Choroid plexus epithelial cell (primary cell): ENCODE results near the gene NLRP13.

Experiments
- DNase-seq: peaks from one replicate; pipeline ENCODE4 v3.0.0-alpha.2; 2010; ENCODE audit warnings: low read depth
- H3K4me3 ChIP-seq: 2 replicates; pipeline ENCODE4 v1.5.1; 2011; ENCODE audit warnings: low read depth, mild to moderate bottlenecking, control low read depth, low read length, moderate library complexity
- CTCF ChIP-seq: conservative IDR thresholded peaks from 2 replicates; pipeline ENCODE4 v1.5.1; 2011; ENCODE audit warnings: low read depth, mild to moderate bottlenecking, control low read depth, inconsistent platforms, low read length, moderate library complexity

The NLRP13 gene

DNA sequence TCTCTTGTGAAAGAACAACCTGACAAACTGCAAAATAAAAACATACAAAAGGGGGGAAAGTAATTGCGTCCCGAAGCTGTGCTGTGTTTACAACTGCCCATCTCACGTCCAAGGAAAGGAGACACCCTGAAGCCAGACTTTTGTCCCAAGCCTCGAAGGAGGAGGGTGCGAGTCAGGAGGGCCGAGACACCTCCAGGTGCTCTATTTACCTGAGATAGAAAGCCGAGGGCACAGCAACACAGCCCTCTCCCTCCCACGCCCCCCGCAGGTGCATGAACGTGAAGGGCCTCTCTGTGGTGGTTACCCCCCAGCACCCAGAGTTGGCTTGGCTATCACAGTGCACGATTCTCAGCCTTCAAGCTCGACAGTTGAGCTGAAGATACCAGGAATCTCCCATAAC, 33.2 kb downstream of the NLRP13 start:
- DNase-seq = no peak
- no peak overlapping the region for H3K4me3 ChIP-seq
- no peak for TF ChIP-seq CTCF

DNA sequence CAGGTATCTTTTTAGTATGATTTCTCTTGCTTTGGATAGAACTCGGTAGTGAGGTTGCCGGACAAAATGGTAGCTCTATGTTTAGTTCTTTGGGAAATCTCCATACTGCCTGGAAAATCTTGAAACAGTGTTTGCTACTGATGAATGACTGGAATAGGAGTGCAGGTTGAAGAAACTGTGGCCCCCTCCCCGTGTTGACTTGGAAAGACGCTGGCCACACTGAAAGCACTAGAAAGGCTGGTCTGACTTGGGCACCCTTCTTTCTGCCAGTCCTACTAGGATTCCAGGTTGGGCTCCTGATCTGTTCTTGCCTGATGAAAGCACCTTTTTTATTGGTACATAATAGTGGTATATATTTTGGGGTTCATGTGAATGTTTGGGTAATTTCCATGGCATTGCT, 49.5 kb downstream of the NLRP13 start:
- TF ChIP-seq CTCF = no peak
- no peak for DNase-seq

GRCh38 chr19:55877211-55877610, 54.9 kb downstream of the NLRP13 start:
- no peak for DNase-seq
- TF ChIP-seq CTCF = no peak

More for the DNA sequence above, 49.5 kb downstream of the NLRP13 start:
- no peak overlapping the region for H3K4me3 ChIP-seq

DNA sequence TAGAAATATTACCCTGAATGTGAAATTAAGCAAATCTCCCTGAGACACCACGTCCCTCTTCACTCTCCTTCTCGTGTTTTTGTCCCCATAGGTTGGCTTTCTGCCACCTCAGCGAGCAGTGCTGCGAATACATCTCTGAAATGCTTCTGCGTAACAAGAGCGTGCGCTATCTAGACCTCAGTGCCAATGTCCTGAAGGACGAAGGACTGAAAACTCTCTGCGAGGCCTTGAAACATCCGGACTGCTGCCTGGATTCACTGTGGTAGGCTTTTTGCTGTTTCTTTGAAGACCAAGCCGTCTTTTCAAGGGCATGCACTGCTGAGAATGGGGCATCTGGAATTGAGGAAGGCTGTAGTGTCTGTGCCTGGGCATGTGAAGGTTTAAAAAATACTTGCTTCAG, 61.4 kb downstream of the NLRP13 start:
- H3K4me3 ChIP-seq = no peak overlapping the region
- no peak for DNase-seq
- no peak for TF ChIP-seq CTCF

More at GRCh38 chr19:55877211-55877610, 54.9 kb downstream of the NLRP13 start:
- H3K4me3 ChIP-seq = no peak overlapping the region

GRCh38 chr19:55867101-55867500, 65.0 kb downstream of the NLRP13 start:
- DNase-seq = no peak
- no peak overlapping the region for H3K4me3 ChIP-seq
- TF ChIP-seq CTCF = no peak

- TF ChIP-seq CTCF = no peak
Measured at GRCh38 chr19:55866521-55866920, 65.6 kb downstream of the NLRP13 start.

DNA sequence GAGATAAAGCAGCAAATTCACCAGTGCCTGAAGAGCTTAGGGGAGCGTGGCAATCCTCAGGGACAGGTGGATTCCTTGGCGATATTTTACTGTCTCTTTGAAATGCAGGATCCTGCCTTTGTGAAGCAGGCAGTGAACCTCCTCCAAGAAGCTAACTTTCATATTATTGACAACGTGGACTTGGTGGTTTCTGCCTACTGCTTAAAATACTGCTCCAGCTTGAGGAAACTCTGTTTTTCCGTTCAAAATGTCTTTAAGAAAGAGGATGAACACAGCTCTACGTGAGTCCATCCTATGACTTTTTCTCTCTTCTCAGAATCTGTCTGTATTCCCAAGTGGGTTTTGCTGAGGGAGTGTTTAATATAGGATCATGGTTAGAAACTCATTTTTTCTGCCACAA, 73.2 kb downstream of the NLRP13 start:
- TF ChIP-seq CTCF = no peak
- no peak for DNase-seq
- H3K4me3 ChIP-seq = no peak overlapping the region

More at GRCh38 chr19:55866521-55866920, 65.6 kb downstream of the NLRP13 start:
- no peak overlapping the region for H3K4me3 ChIP-seq
- no peak for DNase-seq
